ENCODE results near the gene LECT2.

The LECT2 gene

GRCh38 chr5:135930029-135930948 lies 24.5 kb downstream of the LECT2 start:
- no peak for DNase-seq

GRCh38 chr5:135921388-135921787 lies 33.4 kb downstream of the LECT2 start:
- no peak for DNase-seq

GRCh38 chr5:135920199-135920598 lies 34.6 kb downstream of the LECT2 start:
- DNase-seq: no peak

GRCh38 chr5:135916638-135917263 lies 38.0 kb downstream of the LECT2 start:
- no peak for DNase-seq

GRCh38 chr5:135915466-135916001 lies 39.2 kb downstream of the LECT2 start:
- DNase-seq: no peak

- no peak for DNase-seq
These were observed 40.8 kb downstream of the LECT2 start for GRCh38 chr5:135913713-135914626.

GRCh38 chr5:135905144-135905543 lies 49.6 kb downstream of the LECT2 start:
- DNase-seq: no peak

GRCh38 chr5:135901633-135902032 lies 53.1 kb downstream of the LECT2 start:
- DNase-seq: no peak

GRCh38 chr5:135900276-135900675 lies 54.5 kb downstream of the LECT2 start:
- no peak for DNase-seq

- DNase-seq: no peak
These were observed 56.1 kb downstream of the LECT2 start for GRCh38 chr5:135898651-135899050.

Data from DMS153 (cell line).